Natural killer cell (primary cell): ENCODE data around the gene SND1. TPM values are rescaled to one million over a fixed set of nuclear protein-coding genes. Genes with fewer than 3 reads are reported as not detected.

Experiments
- ATAC-seq, 3 donors: fragments of 150-1000 bp in 2 of 3; fragments of 200-7000 bp in 1 of 3; cut with Tn5 transposase; 1 replicate in 1 of 3; 2 replicates in 2 of 3; pipeline ENCODE4 v1.10.0; 2021; ENCODE audit warnings: mild to moderate bottlenecking in 2 of 3, moderate library complexity in 2 of 3
- DNase-seq, 2 donors: peaks; one replicate each; pipeline versions ENCODE4 v3.0.0 to v3.0.0-alpha.2; 2013 to 2021; ENCODE audit warnings: mixed read lengths in 1 of 2
- H3K27ac ChIP-seq: one replicate; pipeline ENCODE4 v1.5.1; 2013; ENCODE audit warnings: mild to moderate bottlenecking, low read length
- H3K27me3 ChIP-seq: one replicate; pipeline ENCODE4 v1.6.1; 2013; ENCODE audit warnings: low read length; ENCODE audit not compliant: control insufficient read depth, insufficient read depth
- H3K36me3 ChIP-seq: one replicate; pipeline ENCODE4 v1.6.1; 2013; ENCODE audit warnings: low read length; ENCODE audit not compliant: control insufficient read depth, insufficient read depth
- H3K4me1 ChIP-seq: one replicate; pipeline ENCODE4 v1.6.1; 2013; ENCODE audit warnings: low read length; ENCODE audit not compliant: control insufficient read depth, insufficient read depth
- H3K4me3 ChIP-seq: one replicate; pipeline ENCODE4 v1.5.1; 2013; ENCODE audit warnings: low read length
- H3K9me3 ChIP-seq: one replicate; pipeline ENCODE4 v1.6.1; 2013; ENCODE audit warnings: low read length; ENCODE audit not compliant: control insufficient read depth, insufficient read depth
- H3K27ac Mint-ChIP-seq, 2 donors: one replicate each; pipeline ENCODE4 v1.8.0; 2022; ENCODE audit warnings: mild to moderate bottlenecking in 2 of 2, mixed read lengths in 2 of 2, moderate library complexity in 1 of 2
- H3K27me3 Mint-ChIP-seq, 2 donors: one replicate each; pipeline ENCODE4 v1.8.0; 2022; ENCODE audit warnings: low read depth in 2 of 2, mixed read lengths in 2 of 2
- H3K36me3 Mint-ChIP-seq: one replicate; pipeline ENCODE4 v1.8.0; 2022; ENCODE audit warnings: mixed read lengths
- H3K4me1 Mint-ChIP-seq, 2 donors: one replicate each; pipeline ENCODE4 v1.8.0; 2022; ENCODE audit warnings: mixed read lengths in 2 of 2
- H3K4me3 Mint-ChIP-seq: one replicate; pipeline ENCODE4 v1.8.0; 2022; ENCODE audit warnings: mild to moderate bottlenecking, moderate library complexity, mixed read lengths
- H3K9me3 Mint-ChIP-seq, 2 donors: one replicate each; pipeline ENCODE4 v1.8.0; 2022; ENCODE audit warnings: mixed read lengths in 2 of 2
- CTCF ChIP-seq: fragments of 200-600 bp; IDR thresholded peaks from one replicate; pipeline ENCODE4 v1.8.0; 2022; ENCODE audit warnings: antibody characterized with exemption
- WGBS: methylation state at CpG from one replicate; pipeline ENCODE4 v1.1.7; 2013; ENCODE audit warnings: missing lambda C conversion rate; ENCODE audit not compliant: insufficient coverage; 5-methylcytosine and 5-hydroxymethylcytosine counted together
- intact Hi-C: fragments of 100-400 bp; cut with micrococcal nuclease; formaldehyde crosslinking; loops from one replicate; pipeline ENCODE4 v1.14.2; 2022
- total RNA-seq, 4 donors: library from RNA; stranded (reverse); fragments of 120-200 nt in 1 of 4; gene quantifications; one replicate each; pipeline versions ENCODE4 v1.2.3 to v1.2.4, GENCODE V29; 2013 to 2022

SND1 gene
- total RNA-seq, 3 donors from 2014 or later (not counting 1 experiment from before 2014, with no cell fraction given) = 149 to 188 (median 149) TPM

- Mint-ChIP-seq H3K27ac (no peak overlapping the region), H3K36me3 (peaks cover 11% of the 10 kb centered on the region), H3K4me1 (peaks cover 28 to 36% of the 10 kb centered on the region in 2 donors), H3K27me3 (no peaks in the 10 kb centered on the region), H3K9me3 (no peaks in the 10 kb centered on the region), H3K4me3 (no peak overlapping the region)
- TF ChIP-seq CTCF = no peak
- DNase-seq (no peak), ATAC-seq (no peak)
- Histone ChIP-seq H3K27me3 (no peaks in the 10 kb centered on the region), H3K4me3 (no peak overlapping the region), H3K27ac (no peak overlapping the region), H3K9me3 (no peaks in the 10 kb centered on the region), H3K4me1 (no peaks in the 10 kb centered on the region), H3K36me3 (peaks cover 17% of the 10 kb centered on the region)
- WGBS = 72% methylated on average over 3 of the region's 3 CpGs
- intact Hi-C loops = no loop called here
Observed at GRCh38 chr7:127887631-127888030, 235.6 kb downstream of the SND1 start.

- Histone ChIP-seq H3K27me3 (no peaks in the 10 kb centered on the region), H3K36me3 (peaks cover 17% of the 10 kb centered on the region), H3K4me1 (no peaks in the 10 kb centered on the region), H3K4me3 (no peak overlapping the region), H3K27ac (no peak overlapping the region), H3K9me3 (no peaks in the 10 kb centered on the region)
- DNase-seq (no peak), ATAC-seq (no peak)
- Mint-ChIP-seq H3K27me3 (no peaks in the 10 kb centered on the region), H3K4me1 (peaks cover 28 to 36% of the 10 kb centered on the region in 2 donors), H3K9me3 (no peaks in the 10 kb centered on the region), H3K27ac (no peak overlapping the region), H3K36me3 (peaks cover 11% of the 10 kb centered on the region), H3K4me3 (no peak overlapping the region)
- intact Hi-C loops = no loop called here
- WGBS = 86% methylated on average over 1 of the region's 1 CpG
- no peak for TF ChIP-seq CTCF
Observed at GRCh38 chr7:127888411-127888810, 236.4 kb downstream of the SND1 start.

GRCh38 chr7:127888825-127889224 lies 236.8 kb downstream of the SND1 start:
- no peak overlapping the region for H3K4me3 Mint-ChIP-seq
- no peak overlapping the region for H3K4me3 ChIP-seq
- DNase-seq (no peak), ATAC-seq (no peak)
- H3K9me3 Mint-ChIP-seq = no peaks in the 10 kb centered on the region
- H3K27ac ChIP-seq = no peak overlapping the region
- no peaks in the 10 kb centered on the region for H3K4me1 ChIP-seq
- no peaks in the 10 kb centered on the region for H3K27me3 ChIP-seq
- no peak overlapping the region for H3K27ac Mint-ChIP-seq
- H3K9me3 ChIP-seq = no peaks in the 10 kb centered on the region
- peaks cover 11% of the 10 kb centered on the region for H3K36me3 Mint-ChIP-seq
- H3K36me3 ChIP-seq = peaks cover 17% of the 10 kb centered on the region
- intact Hi-C loops = no loop called here
- no peak for TF ChIP-seq CTCF
- WGBS = 99% methylated on average over 3 of the region's 5 CpGs
- no peaks in the 10 kb centered on the region for H3K27me3 Mint-ChIP-seq
- peaks cover 31 to 36% of the 10 kb centered on the region in 2 donors for H3K4me1 Mint-ChIP-seq

GRCh38 chr7:127889677-127890076 lies 237.7 kb downstream of the SND1 start:
- Histone ChIP-seq H3K27ac (no peak overlapping the region), H3K4me3 (no peak overlapping the region), H3K27me3 (no peaks in the 10 kb centered on the region), H3K36me3 (peaks cover 17% of the 10 kb centered on the region), H3K9me3 (no peaks in the 10 kb centered on the region), H3K4me1 (no peaks in the 10 kb centered on the region)
- Mint-ChIP-seq H3K36me3 (peaks cover 11% of the 10 kb centered on the region), H3K4me1 (peaks cover 32% of the 10 kb centered on the region in 2 donors), H3K9me3 (no peaks in the 10 kb centered on the region), H3K27me3 (no peaks in the 10 kb centered on the region), H3K27ac (no peak overlapping the region), H3K4me3 (no peak overlapping the region)
- DNase-seq = no peak
- intact Hi-C loops = no loop called here
- no peak for TF ChIP-seq CTCF
- WGBS = 100% methylated on average over 3 of the region's 3 CpGs
- ATAC-seq = no peak
